GM19328 (cell line): ENCODE measurements around the gene MYL6B.

Source experiments
- ATAC-seq: cut with Tn5 transposase; IDR thresholded peaks from one replicate; pipeline ENCODE4 v1.9.1; 2021; ENCODE audit warnings: mild to moderate bottlenecking, moderate library complexity; ENCODE audit not compliant: unreplicated experiment

Gene MYL6B

DNA sequence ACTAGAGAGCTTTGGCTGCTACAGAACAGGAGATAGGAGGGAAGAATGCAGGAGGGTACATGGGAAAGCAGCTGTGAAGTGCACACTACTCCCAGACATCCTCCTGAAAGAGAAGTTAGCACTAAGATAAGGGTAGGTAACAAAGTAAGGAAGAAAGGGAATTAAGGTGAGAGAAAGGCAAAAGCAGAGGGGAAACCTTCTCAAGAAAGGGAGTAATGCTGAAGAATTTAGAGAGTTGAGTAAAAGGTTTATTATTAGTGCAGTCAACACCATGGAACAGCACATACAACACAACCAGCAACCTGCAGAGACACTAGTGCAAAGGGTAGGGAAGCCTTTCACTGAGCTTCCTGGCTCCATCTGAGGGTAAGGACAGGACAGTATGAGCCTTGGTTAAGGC lies 51.9 kb downstream of the MYL6B start:
- ATAC-seq, result no peak

GRCh38 chr12:56205445-56205844 lies 53.1 kb downstream of the MYL6B start:
- ATAC-seq, result no peak

- ATAC-seq, result no peak
Observed at GRCh38 chr12:56206452-56207166, 54.2 kb downstream of the MYL6B start.
